OCI-LY3 (cell line): ENCODE measurements around the gene MTUS2.

Source experiments
- H2AFZ ChIP-seq: fragments of 200-600, 300-600 bp; shearing (Covaris generic); 2 replicates; pipeline ENCODE4 v1.6.0; 2014; ENCODE audit warnings: antibody characterized with exemption, low read depth, low read length
- H3K27ac ChIP-seq: fragments of 200-600, 300-600 bp; sonication (generic); 2 replicates; pipeline ENCODE4 v1.5.1; 2014; ENCODE audit warnings: mild to moderate bottlenecking, low read length, moderate library complexity, mixed read lengths
- H3K27me3 ChIP-seq: fragments of 200-600, 300-600 bp; sonication (generic); 2 replicates; pipeline ENCODE4 v1.6.1; 2014; ENCODE audit warnings: low read depth, low read length, mixed read lengths
- H3K36me3 ChIP-seq: fragments of 200-600, 300-600 bp; sonication (generic); replicated peaks from 2 replicates; pipeline ENCODE3; 2014; ENCODE audit warnings: low read depth, low read length, mixed read lengths
- H3K4me1 ChIP-seq: fragments of 300-600, 200-600 bp; sonication (generic); 2 replicates; pipeline ENCODE4 v1.6.1; 2014; ENCODE audit warnings: low read length, mixed read lengths
- H3K4me2 ChIP-seq: fragments of 200-600, 300-600 bp; sonication (generic); 2 replicates; pipeline ENCODE4 v1.6.1; 2014; ENCODE audit warnings: low read length, mixed read lengths
- H3K4me3 ChIP-seq: fragments of 300-600, 200-600 bp; sonication (generic); 2 replicates; pipeline ENCODE4 v1.5.1; 2014; ENCODE audit warnings: antibody characterized with exemption, mild to moderate bottlenecking, low read length, moderate library complexity
- H3K79me2 ChIP-seq: fragments of 300-600, 200-600 bp; shearing (Covaris generic); 2 replicates; pipeline ENCODE4 v1.6.1; 2014; ENCODE audit warnings: mild to moderate bottlenecking, low read length, mixed read lengths
- H3K9ac ChIP-seq: fragments of 300-600, 200-600 bp; shearing (Covaris generic); 2 replicates; pipeline ENCODE4 v1.6.0; 2014; ENCODE audit warnings: mild to moderate bottlenecking, low read length, moderate library complexity
- H3K9me3 ChIP-seq: fragments of 200-600, 300-600 bp; shearing (Covaris generic); 2 replicates; pipeline ENCODE4 v1.6.1; 2014; ENCODE audit warnings: low read length, mixed read lengths; ENCODE audit not compliant: insufficient read depth
- H4K20me1 ChIP-seq: fragments of 200-600, 300-600 bp; sonication (generic); 2 replicates; pipeline ENCODE4 v1.6.1; 2016; ENCODE audit warnings: low read length, mixed read lengths; ENCODE audit not compliant: insufficient read depth
- EZH2phosphoT487 ChIP-seq: fragments of 200-600 bp; shearing (Covaris generic); IDR thresholded peaks from 2 replicates; pipeline ENCODE4 v1.6.1; 2018; ENCODE audit warnings: antibody characterized with exemption, mixed run types, low read depth
- TF ChIP-seq, protein P1 (sequence below): fragments of 200-600, 300-600 bp; sonication (generic); IDR thresholded peaks from 2 replicates; pipeline ENCODE4 v1.5.1; 2014; ENCODE audit warnings: antibody characterized with exemption, low read length, low read depth

The MTUS2 gene

DNA sequence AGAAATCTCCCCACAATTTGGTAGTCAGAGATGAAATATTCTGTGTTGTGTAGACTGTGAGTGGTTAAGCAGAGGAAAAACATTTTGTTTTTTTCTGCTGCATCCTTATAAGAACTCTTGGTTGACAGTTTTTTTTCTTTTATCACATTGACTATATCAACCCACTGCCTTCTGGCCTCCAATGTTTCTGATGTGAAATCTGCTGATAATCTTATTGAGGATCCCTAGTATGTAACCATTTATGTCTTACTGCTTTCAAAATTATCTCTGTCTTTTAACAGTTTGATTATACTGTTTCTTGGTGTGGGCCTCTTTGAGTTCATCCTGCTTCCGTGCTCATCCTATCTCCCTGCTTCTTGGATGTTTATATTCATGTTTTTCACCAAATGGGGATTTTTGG, 316.9 kb downstream of the MTUS2 start:
- H3K27ac ChIP-seq = no peak overlapping the region
- H3K9me3 ChIP-seq = peaks cover 10% of the 10 kb centered on the region
- H2AFZ ChIP-seq = no peak overlapping the region
- H3K4me1 ChIP-seq = 0 out of 2 replicates have a peak, but pooled peaks cover 3% of the 10 kb centered on the region
- H3K36me3 ChIP-seq = peaks cover 3% of the 10 kb centered on the region
- no peaks in the 10 kb centered on the region for H4K20me1 ChIP-seq
- H3K4me3 ChIP-seq = no peak overlapping the region
- no peak overlapping the region for H3K9ac ChIP-seq
- no peak for TF ChIP-seq EZH2phosphoT487
- TF ChIP-seq, protein P1, sequence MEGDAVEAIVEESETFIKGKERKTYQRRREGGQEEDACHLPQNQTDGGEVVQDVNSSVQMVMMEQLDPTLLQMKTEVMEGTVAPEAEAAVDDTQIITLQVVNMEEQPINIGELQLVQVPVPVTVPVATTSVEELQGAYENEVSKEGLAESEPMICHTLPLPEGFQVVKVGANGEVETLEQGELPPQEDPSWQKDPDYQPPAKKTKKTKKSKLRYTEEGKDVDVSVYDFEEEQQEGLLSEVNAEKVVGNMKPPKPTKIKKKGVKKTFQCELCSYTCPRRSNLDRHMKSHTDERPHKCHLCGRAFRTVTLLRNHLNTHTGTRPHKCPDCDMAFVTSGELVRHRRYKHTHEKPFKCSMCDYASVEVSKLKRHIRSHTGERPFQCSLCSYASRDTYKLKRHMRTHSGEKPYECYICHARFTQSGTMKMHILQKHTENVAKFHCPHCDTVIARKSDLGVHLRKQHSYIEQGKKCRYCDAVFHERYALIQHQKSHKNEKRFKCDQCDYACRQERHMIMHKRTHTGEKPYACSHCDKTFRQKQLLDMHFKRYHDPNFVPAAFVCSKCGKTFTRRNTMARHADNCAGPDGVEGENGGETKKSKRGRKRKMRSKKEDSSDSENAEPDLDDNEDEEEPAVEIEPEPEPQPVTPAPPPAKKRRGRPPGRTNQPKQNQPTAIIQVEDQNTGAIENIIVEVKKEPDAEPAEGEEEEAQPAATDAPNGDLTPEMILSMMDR = no peak
- no peaks in the 10 kb centered on the region for H3K79me2 ChIP-seq
- H3K27me3 ChIP-seq = no peaks in the 10 kb centered on the region
- H3K4me2 ChIP-seq = no peak overlapping the region

DNA sequence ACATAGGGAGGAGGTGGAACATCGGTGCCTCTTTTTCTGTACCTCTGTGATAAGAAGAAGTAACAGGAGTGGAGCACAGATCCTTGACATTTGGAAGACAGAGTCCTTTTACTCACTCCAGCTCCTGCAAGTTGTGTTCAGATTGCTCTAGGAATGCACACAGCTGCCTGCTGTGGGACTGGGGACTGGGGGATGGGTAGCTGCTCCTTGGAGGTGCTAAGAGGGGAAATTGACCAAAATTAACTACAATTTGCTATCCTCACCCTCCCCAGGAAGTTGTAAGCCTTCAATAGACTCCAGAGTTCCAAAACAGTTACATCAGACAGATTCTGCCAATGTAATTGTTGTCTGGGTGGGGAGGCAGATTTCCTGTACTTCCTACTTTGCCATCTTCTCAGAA, 317.9 kb downstream of the MTUS2 start:
- Histone ChIP-seq H3K9me3 (peaks cover 10% of the 10 kb centered on the region), H3K4me1 (no peaks in the 10 kb centered on the region), H3K4me2 (no peak overlapping the region), H3K27ac (no peak overlapping the region), H2AFZ (no peak overlapping the region), H3K9ac (no peak overlapping the region), H4K20me1 (no peaks in the 10 kb centered on the region), H3K79me2 (no peaks in the 10 kb centered on the region), H3K27me3 (no peaks in the 10 kb centered on the region), H3K4me3 (no peak overlapping the region), H3K36me3 (peaks cover 3% of the 10 kb centered on the region)
- TF ChIP-seq, protein P1 = no peak
- no peak for TF ChIP-seq EZH2phosphoT487

DNA sequence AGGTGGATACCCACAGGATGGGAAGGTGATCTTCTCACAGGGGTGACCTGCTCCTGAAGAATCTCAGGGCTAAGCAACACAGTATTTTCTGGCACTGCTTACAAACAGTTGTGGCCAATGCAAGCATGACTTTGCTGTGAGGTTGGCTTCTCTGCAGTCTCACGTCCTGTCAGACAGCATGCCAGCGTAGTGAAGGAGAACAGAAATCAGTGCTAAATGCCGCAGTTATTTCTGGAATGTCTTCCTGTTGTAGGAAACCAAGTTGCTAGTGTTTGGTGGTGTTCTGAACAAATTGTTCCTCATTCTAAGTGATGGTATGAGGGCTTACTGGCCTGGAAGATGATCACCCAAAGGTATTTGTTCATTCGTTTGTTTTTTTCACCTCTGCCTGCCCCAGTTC, 320.1 kb downstream of the MTUS2 start:
- Histone ChIP-seq H2AFZ (no peak overlapping the region), H3K9me3 (peaks cover 10% of the 10 kb centered on the region), H3K4me3 (no peak overlapping the region), H3K79me2 (no peaks in the 10 kb centered on the region), H3K4me2 (no peak overlapping the region), H3K4me1 (no peaks in the 10 kb centered on the region), H3K27ac (no peak overlapping the region), H4K20me1 (no peaks in the 10 kb centered on the region), H3K36me3 (peaks cover 3% of the 10 kb centered on the region), H3K27me3 (no peaks in the 10 kb centered on the region), H3K9ac (no peak overlapping the region)
- TF ChIP-seq, protein P1 = no peak
- TF ChIP-seq EZH2phosphoT487 = no peak

DNA sequence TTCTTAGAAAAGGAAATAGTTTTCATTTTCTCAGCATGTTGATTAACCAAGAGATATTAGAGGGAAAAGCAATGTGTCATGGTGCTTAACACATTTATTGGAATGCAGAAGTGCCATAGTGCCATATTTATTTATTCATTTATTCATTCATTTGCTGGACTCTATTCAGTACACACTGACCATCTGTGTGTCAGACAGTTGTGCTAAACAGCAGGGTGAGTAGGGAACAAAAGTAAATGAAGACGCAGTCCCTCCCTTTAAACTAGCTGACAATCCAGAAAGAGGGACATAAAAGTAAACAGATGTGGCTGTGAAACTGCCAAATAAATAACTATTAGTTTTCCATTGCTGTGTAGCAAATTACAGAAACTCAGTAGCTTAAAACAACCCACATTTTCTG, 323.7 kb downstream of the MTUS2 start:
- TF ChIP-seq, protein P1 = no peak
- no peak for TF ChIP-seq EZH2phosphoT487
- no peaks in the 10 kb centered on the region for H3K27me3 ChIP-seq
- H3K79me2 ChIP-seq = no peaks in the 10 kb centered on the region
- H3K9me3 ChIP-seq = no peaks in the 10 kb centered on the region
- no peak overlapping the region for H2AFZ ChIP-seq
- no peaks in the 10 kb centered on the region for H4K20me1 ChIP-seq
- H3K27ac ChIP-seq = no peak overlapping the region
- H3K9ac ChIP-seq = no peak overlapping the region
- H3K36me3 ChIP-seq = no peaks in the 10 kb centered on the region
- H3K4me2 ChIP-seq = no peak overlapping the region
- H3K4me3 ChIP-seq = no peak overlapping the region
- 0 out of 2 replicates have a peak, but pooled peaks cover 3% of the 10 kb centered on the region for H3K4me1 ChIP-seq
